ENCODE measurements around the gene ZNF678.
"Not testable (repeated sequence)": the region's sequence is repeated elsewhere in the genome, so short reads cannot be mapped to it uniquely, and the experiment has no call there.

The ZNF678 gene

GRCh38 chr1:227556288-227556687 lies 7.1 kb upstream of the ZNF678 start:
- DNase-seq = no peak

GRCh38 chr1:227557962-227558725 lies 5.2 kb upstream of the ZNF678 start:
- DNase-seq = no peak

GRCh38 chr1:227558732-227559262 lies 4.6 kb upstream of the ZNF678 start:
- no peak for DNase-seq

GRCh38 chr1:227559499-227559898 lies 3.9 kb upstream of the ZNF678 start:
- no peak for DNase-seq

GRCh38 chr1:227559926-227560325 lies 3.4 kb upstream of the ZNF678 start:
- no peak for DNase-seq

GRCh38 chr1:227560393-227561173 lies 2.8 kb upstream of the ZNF678 start:
- no peak for DNase-seq

- DNase-seq = no peak
These were observed 2.0 kb upstream of the ZNF678 start for GRCh38 chr1:227561241-227561907.

- DNase-seq = no peak
These were observed 1.3 kb upstream of the ZNF678 start for GRCh38 chr1:227562037-227562436.

GRCh38 chr1:227562933-227563323 lies 428 bp upstream of the ZNF678 start:
- no peak for DNase-seq

GRCh38 chr1:227567256-227567655 lies 3.9 kb downstream of the ZNF678 start:
- no peak for DNase-seq

GRCh38 chr1:227568593-227568992 lies 5.2 kb downstream of the ZNF678 start:
- DNase-seq = no peak

- no peak for DNase-seq
These were observed 9.4 kb downstream of the ZNF678 start for GRCh38 chr1:227572752-227573151.

- DNase-seq = no peak
These were observed 11.6 kb downstream of the ZNF678 start for GRCh38 chr1:227574926-227575325.

GRCh38 chr1:227576189-227576588 lies 12.8 kb downstream of the ZNF678 start:
- DNase-seq = no peak

- DNase-seq = no peak
These were observed 14.1 kb downstream of the ZNF678 start for GRCh38 chr1:227577500-227577899.

- no peak for DNase-seq
These were observed 20.0 kb downstream of the ZNF678 start for GRCh38 chr1:227583354-227583753.

- DNase-seq = no peak
These were observed 23.4 kb downstream of the ZNF678 start for GRCh38 chr1:227586733-227587132.

- no peak for DNase-seq
These were observed 24.6 kb downstream of the ZNF678 start for GRCh38 chr1:227587968-227588367.

- not testable (repeated sequence) for DNase-seq
These were observed 25.4 kb downstream of the ZNF678 start for GRCh38 chr1:227588769-227589168.

GRCh38 chr1:227589777-227590176 lies 26.4 kb downstream of the ZNF678 start:
- DNase-seq = not testable (repeated sequence)

- DNase-seq = not testable (repeated sequence)
These were observed 32.9 kb downstream of the ZNF678 start for GRCh38 chr1:227596222-227596621.

- no peak for DNase-seq
These were observed 40.0 kb downstream of the ZNF678 start for GRCh38 chr1:227603327-227603726.

GRCh38 chr1:227604446-227604845 lies 41.1 kb downstream of the ZNF678 start:
- no peak for DNase-seq
